MCF 10A (cell line): ENCODE results near the gene NAXE. TPM values are rescaled to one million over a fixed set of nuclear protein-coding genes. Genes with fewer than 3 reads are reported as not detected.

Experiments
- BruUV-seq: library from RNA; stranded (reverse); fragments of 400-500 nt; replicated peaks from 2 replicates; lab custom pipeline; 2021; lab: Mats Ljungman, UMichigan
- CTCF ChIA-PET: fragments of 300-600 bp; sonication (Branson Sonifier 250); formaldehyde crosslinking; extraction: SDS; loops from one replicate; lab custom pipeline; 2021; ENCODE audit warnings: antibody characterized with exemption, inconsistent platforms; lab: Yijun Ruan, JAX
- POLR2A ChIA-PET: fragments of 300-600, 350-650 bp; sonication (Branson Sonifier 250); formaldehyde crosslinking; extraction: SDS; loops from one replicate; lab custom pipeline; 2020; ENCODE audit warnings: antibody characterized with exemption, inconsistent platforms; lab: Yijun Ruan, JAX
- DNase-seq: peaks from one replicate; pipeline ENCODE4 v3.0.0-alpha.2; 2018; ENCODE audit not compliant: unreplicated experiment
- H3K27ac Mint-ChIP-seq: one replicate; pipeline ENCODE4 v1.8.0; 2022; ENCODE audit warnings: mild to moderate bottlenecking, low read depth, mixed read lengths; ENCODE audit not compliant: unreplicated experiment
- H3K27me3 Mint-ChIP-seq: one replicate; pipeline ENCODE4 v1.8.0; 2022; ENCODE audit warnings: mixed read lengths; ENCODE audit not compliant: insufficient read depth, unreplicated experiment
- H3K36me3 Mint-ChIP-seq: one replicate; pipeline ENCODE4 v1.8.0; 2022; ENCODE audit warnings: mild to moderate bottlenecking, moderate library complexity, mixed read lengths; ENCODE audit not compliant: insufficient read depth, unreplicated experiment
- H3K4me1 Mint-ChIP-seq: one replicate; pipeline ENCODE4 v1.8.0; 2022; ENCODE audit warnings: mixed read lengths; ENCODE audit not compliant: insufficient read depth, unreplicated experiment
- H3K4me3 Mint-ChIP-seq: one replicate; pipeline ENCODE4 v1.8.0; 2022; ENCODE audit warnings: mild to moderate bottlenecking, moderate library complexity, mixed read lengths; ENCODE audit not compliant: unreplicated experiment
- H3K9me3 Mint-ChIP-seq: one replicate; pipeline ENCODE4 v1.8.0; 2022; ENCODE audit warnings: mixed read lengths; ENCODE audit not compliant: unreplicated experiment
- intact Hi-C: fragments of 100-400 bp; cut with micrococcal nuclease; formaldehyde crosslinking; loops from 2 replicates; pipeline ENCODE4 v1.14.1; 2022
- total RNA-seq: library from RNA; stranded (reverse); gene quantifications from 2 replicates; pipeline ENCODE4 v1.2.3, GENCODE V29; 2022
- TF ChIP-seq, protein P1 (sequence below): fragments of 200-600 bp; IDR thresholded peaks from one replicate; pipeline ENCODE4 v1.8.0; 2022; ENCODE audit warnings: antibody characterized with exemption, mild to moderate bottlenecking; ENCODE audit not compliant: unreplicated experiment

The NAXE gene
- total RNA-seq, 1 experiment from 2014 or later, result 155 TPM

DNA sequence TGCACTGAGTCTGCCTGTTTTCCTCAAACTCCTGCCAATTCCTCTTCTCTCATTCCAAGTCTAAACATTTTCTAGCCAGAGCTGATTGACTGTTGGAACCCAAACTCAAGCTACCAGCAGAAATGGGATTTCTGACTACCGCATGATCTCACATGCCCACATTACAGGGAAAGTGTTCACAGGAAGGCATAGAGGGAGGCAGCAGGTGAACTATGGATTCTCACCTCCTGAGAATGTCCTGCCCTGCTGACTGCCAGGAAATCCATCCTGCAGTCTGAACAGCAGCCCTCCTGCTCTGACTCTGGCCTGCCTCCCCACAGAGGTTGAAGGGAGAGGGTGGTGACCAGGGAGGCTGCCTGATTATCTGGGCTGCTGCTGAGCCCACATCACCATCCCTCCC lies 41.7 kb upstream of the NAXE start:
- H3K27me3 Mint-ChIP-seq, result no peaks in the 10 kb centered on the region
- no peaks in the 10 kb centered on the region for H3K9me3 Mint-ChIP-seq
- H3K4me1 Mint-ChIP-seq, result peaks cover 17% of the 10 kb centered on the region
- ChIA-PET CTCF (interaction anchor here (0.7 to 1.4 kb wide), 7 partner anchors 14 to 104 kb away, joined by 3 to 4 read pairs (median 3); no protein-coding TSS in a partner anchor), POLR2A (interaction anchor here (1.9 kb wide), 1 partner anchor 49 kb away, joined by 6 read pairs; the partner anchor contains the start of gene MEF2D)
- H3K4me3 Mint-ChIP-seq, result no peak overlapping the region
- TF ChIP-seq, protein P1, sequence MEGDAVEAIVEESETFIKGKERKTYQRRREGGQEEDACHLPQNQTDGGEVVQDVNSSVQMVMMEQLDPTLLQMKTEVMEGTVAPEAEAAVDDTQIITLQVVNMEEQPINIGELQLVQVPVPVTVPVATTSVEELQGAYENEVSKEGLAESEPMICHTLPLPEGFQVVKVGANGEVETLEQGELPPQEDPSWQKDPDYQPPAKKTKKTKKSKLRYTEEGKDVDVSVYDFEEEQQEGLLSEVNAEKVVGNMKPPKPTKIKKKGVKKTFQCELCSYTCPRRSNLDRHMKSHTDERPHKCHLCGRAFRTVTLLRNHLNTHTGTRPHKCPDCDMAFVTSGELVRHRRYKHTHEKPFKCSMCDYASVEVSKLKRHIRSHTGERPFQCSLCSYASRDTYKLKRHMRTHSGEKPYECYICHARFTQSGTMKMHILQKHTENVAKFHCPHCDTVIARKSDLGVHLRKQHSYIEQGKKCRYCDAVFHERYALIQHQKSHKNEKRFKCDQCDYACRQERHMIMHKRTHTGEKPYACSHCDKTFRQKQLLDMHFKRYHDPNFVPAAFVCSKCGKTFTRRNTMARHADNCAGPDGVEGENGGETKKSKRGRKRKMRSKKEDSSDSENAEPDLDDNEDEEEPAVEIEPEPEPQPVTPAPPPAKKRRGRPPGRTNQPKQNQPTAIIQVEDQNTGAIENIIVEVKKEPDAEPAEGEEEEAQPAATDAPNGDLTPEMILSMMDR, result no peak
- no TSS peak for BruUV-seq
- no peak overlapping the region for H3K27ac Mint-ChIP-seq
- no peak for DNase-seq
- peaks cover 34% of the 10 kb centered on the region for H3K36me3 Mint-ChIP-seq
- intact Hi-C loops, result no loop called here

DNA sequence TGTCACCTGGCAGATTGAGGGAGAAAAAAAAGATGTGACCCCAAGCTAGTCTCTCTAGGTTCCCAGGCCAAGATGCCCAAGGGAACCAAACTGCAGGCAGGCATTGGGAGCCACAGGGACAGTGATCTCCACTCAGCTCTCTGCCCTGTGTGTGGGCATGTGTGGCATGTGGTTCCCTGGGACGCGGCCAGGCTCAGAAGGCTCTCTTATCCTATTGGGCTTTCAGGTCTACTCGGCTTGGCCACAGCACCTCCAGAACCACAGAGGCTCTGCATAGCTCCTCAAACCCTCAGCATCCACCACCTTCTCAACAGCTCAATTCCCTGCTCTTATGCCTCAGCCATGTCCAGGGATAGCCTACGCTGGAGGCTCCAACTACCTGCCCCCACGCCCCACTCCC lies 41.2 kb upstream of the NAXE start:
- Mint-ChIP-seq H3K4me3 (no peak overlapping the region), H3K9me3 (no peaks in the 10 kb centered on the region), H3K4me1 (peaks cover 17% of the 10 kb centered on the region), H3K27ac (no peak overlapping the region), H3K36me3 (peaks cover 34% of the 10 kb centered on the region), H3K27me3 (no peaks in the 10 kb centered on the region)
- ChIA-PET CTCF (interaction anchor here (0.5 to 1.4 kb wide), 8 partner anchors 14 to 196 kb away, joined by 3 to 4 read pairs (median 3); no protein-coding TSS in a partner anchor), POLR2A (no interaction called here)
- intact Hi-C loops, result no loop called here
- TF ChIP-seq, protein P1, result no peak
- BruUV-seq, result no TSS peak
- DNase-seq, result no peak

DNA sequence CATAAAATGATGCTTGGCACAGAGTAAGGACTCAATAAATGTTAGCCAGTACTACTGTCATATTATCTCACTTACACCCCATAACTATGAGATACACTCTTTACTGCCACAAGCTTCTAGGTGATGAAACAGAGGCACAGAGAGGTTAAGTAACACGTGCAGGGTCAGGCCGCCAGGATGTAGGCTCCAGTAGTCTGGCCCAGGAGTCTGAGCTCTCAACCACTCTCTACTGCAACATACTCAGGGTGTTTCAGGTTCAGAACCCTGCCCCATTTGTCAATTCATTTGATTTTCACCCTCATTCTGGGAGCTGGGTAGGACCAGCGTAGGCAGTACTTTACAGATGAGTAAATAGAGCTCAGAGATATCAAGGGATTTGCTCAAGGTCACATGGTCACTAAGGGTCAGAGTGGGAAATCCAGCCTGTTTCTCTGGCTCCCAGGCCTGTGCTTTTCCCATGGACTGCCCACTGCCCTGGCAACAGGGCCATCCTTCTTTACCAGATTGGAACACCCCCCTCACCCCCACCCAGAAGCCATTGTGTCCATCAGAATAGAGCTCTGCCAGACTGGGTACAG lies 40.4 kb upstream of the NAXE start:
- no TSS peak for BruUV-seq
- intact Hi-C loops, result no loop called here
- Mint-ChIP-seq H3K27me3 (no peaks in the 10 kb centered on the region), H3K9me3 (no peaks in the 10 kb centered on the region), H3K27ac (no peak overlapping the region), H3K4me3 (no peak overlapping the region), H3K36me3 (peaks cover 34% of the 10 kb centered on the region), H3K4me1 (peaks cover 17% of the 10 kb centered on the region)
- TF ChIP-seq, protein P1, result no peak
- DNase-seq, result no peak
- ChIA-PET POLR2A (interaction anchor here (1.0 to 1.5 kb wide), 6 partner anchors 12 to 50 kb away, joined by 3 to 8 read pairs (median 4); partner anchors contain the start of gene IQGAP3), CTCF (interaction anchor here (0.5 to 2.1 kb wide), 5 partner anchors 65 to 197 kb away, joined by 3 to 11 read pairs (median 3); no protein-coding TSS in a partner anchor)

DNA sequence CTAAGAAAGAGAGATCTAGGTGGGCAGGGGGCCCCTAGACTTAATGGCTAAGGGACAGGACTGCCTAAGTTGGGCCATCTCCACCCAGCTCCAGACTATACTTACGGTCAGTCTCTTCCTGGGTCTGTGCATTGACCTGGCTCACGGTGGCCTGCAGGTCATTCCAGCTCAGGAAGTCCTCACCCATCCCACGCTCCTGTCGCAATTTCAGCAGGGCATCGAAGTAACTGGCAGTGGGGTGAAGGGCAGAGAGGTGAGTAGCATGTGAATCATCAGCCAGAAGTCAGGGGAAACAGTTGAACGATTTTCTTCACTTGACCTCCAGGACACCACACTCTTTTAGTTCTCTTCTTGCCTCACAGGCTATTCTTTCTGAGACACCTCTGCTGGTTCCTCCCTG lies 39.7 kb upstream of the NAXE start:
- TF ChIP-seq, protein P1, result no peak
- CTCF ChIA-PET, result interaction anchor here (0.5 to 2.1 kb wide), 7 partner anchors 14 to 191 kb away, joined by 3 to 11 read pairs (median 3); no protein-coding TSS in a partner anchor
- intact Hi-C loops, result loop anchor here (2.0 kb wide), 1 partner anchor 51 kb away; the partner anchor contains the start of gene MEF2D
- no TSS peak for BruUV-seq
- Mint-ChIP-seq H3K4me3 (no peak overlapping the region), H3K27ac (peak overlapping the region; percentile 24), H3K9me3 (no peaks in the 10 kb centered on the region), H3K27me3 (no peaks in the 10 kb centered on the region), H3K36me3 (peaks cover 32% of the 10 kb centered on the region), H3K4me1 (peaks cover 17% of the 10 kb centered on the region)
- POLR2A ChIA-PET, result interaction anchor here (1.0 to 1.5 kb wide), 6 partner anchors 12 to 51 kb away, joined by 3 to 8 read pairs (median 4); partner anchors contain the start of gene IQGAP3
- peak; percentile 96 for DNase-seq
